GM21390 (cell line): ENCODE data around the gene PRKCE.

Source experiments
- ATAC-seq: cut with Tn5 transposase; IDR thresholded peaks from one replicate; pipeline ENCODE4 v1.9.1; 2021; ENCODE audit not compliant: unreplicated experiment

PRKCE gene

GRCh38 chr2:46147626-46148368 is 496.3 kb downstream of the PRKCE start:
- ATAC-seq = no peak

- ATAC-seq = no peak
Observed at GRCh38 chr2:46148369-46148736, 496.9 kb downstream of the PRKCE start.

- no peak for ATAC-seq
Observed at GRCh38 chr2:46150445-46150955, 499.0 kb downstream of the PRKCE start.

DNA sequence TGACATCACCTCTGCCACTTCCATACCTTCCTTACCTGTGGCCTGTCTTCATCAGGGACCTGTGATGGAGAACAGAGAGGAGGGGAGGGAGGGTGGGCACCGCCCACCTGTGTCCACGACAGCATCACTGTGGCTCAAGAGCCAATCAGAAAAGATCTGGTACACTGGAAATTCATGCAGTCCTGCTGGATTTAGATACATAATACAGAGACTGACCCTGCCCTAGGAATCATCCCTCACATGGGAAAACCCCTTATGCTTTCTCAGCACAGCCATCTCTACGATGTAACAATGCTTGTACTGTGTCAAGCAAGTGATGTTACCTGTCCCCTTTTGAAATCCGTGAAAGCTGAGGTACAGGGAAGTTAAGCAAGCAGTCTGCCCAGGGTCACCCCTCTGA is 500.1 kb downstream of the PRKCE start:
- no peak for ATAC-seq

GRCh38 chr2:46153996-46154753 is 502.7 kb downstream of the PRKCE start:
- no peak for ATAC-seq

DNA sequence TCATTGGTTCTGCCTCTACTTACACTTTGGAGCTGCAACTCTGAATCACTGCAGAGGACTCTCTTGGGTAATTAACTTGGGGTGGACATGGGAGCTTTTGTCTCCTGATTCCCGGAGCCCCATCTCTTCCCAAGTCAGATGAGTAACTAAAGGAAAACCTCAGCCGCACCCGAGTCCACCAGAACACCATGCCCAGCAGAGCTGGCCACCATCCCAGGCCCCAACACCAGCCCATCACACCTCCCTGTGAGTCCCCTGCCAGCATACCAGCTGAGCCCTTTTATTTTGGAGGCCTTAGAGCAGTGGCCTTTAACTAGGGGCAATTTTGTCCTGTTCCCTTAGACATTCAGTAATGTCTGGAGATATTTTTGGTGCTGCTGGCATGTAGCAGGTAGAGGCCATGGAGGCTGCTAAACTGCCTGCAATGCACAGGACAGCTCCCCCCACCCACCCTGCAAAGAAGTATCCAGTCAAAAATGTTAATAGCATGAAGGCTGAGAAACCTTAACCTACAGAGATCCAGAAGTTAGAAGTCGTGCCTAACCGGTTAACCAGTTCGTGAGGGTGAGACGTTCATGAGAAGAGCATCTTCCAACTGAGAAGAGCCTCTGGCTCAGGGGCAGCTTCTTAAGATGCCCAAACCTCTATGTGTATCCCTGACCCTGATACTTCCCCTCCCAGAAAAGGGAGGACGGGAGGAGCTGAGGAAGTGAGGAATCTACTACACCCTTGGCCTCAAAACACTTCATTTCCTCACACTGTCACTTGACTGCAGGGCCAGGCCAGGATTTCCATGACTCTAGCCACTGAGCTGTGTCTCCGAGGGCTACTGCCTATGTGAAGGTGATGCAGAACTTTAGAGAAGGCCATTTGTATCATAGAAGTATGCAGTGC is 505.8 kb downstream of the PRKCE start:
- ATAC-seq = no peak

DNA sequence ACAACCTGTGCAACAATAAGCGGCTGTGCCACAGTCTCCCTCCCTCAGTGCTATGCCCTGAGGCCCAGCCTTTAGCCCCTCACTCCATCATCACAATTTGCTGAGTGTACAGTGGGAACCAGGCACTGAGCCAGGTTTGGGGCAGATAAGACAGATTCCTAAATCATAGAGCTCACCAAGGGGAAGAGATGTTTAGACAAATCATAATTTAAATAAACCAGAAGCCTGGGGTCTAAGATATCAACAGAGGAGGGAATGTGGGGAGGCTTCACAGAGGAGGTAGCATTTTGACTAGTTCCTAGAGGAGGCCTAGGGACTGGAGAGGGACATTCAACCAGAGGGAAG is 506.5 kb downstream of the PRKCE start:
- no peak for ATAC-seq

DNA sequence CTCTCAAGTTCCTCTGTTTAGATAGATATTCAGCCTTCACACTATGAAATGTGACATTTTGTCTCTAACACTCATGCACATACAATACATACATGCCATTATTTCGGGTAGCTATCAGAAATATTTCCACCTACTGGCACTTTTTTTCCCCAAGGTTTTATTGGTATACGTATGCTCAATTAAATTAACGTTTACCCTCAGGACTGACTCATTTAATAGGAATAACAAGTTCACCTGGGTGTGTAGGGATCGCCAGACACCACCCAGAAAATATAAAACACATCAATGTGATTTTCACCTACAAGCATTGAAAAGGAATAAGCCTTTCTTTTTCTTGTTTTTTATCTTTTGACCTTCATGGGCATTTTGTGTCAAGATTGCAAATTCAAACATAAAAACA is 507.2 kb downstream of the PRKCE start:
- no peak for ATAC-seq

DNA sequence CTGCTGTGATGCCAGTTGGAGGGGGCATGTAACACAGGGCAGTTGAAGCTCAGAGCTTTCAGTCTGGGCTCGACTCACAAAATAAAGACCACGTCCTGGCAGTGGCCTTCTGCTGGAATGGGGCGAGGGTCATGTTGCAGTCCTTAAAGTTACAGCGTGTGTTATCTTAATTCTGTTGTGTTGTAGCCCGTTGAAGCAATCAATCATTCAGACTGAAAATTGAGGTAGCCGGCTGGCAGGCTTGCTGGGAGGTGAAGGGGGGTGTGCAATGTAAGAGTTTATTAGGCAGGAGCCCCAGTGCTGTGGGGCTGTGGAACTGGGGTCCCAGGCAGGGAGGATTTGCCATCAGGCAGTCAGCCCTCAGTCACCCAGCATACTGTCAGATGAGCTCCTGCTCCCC is 508.9 kb downstream of the PRKCE start:
- no peak for ATAC-seq

- no peak for ATAC-seq
Observed at GRCh38 chr2:46161315-46161714, 509.8 kb downstream of the PRKCE start.

- ATAC-seq = no peak
Observed at GRCh38 chr2:46161911-46162310, 510.4 kb downstream of the PRKCE start.

DNA sequence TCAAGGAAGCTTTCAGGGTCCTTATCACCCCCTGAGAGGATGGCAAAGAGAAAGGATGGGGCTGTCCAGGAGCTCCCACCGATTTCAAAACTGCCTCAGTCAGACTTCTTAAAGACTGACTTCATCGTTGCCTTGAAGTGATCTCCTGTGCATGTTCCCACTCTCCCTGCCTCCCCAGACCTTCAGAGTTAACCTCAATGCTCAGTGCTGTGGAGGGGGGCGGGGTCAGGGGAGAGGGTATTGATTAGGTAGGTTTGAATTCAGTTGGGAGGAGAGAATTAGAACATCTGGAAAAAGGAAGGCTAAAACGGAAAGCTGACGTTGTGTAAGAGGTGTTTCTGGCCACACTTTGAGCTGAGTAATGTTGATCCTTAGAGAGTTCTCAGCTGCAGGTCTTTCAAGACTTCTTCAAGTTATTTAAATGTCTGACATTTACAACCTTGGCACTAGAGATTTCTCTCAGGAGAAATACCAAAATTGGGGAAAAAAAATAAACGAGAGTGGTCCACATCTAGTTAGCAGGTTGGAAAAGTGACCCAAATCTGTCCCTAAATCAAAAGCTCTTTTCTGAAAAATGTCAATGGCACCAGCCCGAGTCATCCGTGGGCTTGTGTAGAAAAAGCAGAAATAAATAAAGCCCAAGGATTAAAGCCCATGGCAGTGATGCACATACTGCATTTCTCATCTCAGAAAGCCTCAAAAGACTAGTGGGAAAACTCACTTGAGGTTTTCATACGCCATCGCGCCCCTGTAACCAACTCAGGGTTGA is 511.0 kb downstream of the PRKCE start:
- ATAC-seq = no peak

DNA sequence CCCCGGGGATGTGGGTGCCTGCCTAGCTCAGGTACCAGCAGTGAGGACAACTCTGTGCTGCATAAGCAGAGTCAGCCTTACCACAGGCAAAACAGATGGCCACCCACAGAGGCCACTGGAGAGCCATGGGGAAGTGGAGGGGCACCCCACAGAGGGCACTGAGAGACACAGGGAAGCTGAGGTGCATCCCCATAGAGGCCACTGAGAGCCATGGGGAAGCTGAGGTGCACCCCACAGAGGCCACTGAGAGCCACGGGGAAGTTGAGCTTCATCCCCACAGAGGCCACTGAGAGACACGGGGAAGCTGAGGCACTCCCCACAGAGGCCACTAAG is 511.6 kb downstream of the PRKCE start:
- ATAC-seq = no peak

GRCh38 chr2:46163804-46164528 is 512.5 kb downstream of the PRKCE start:
- no peak for ATAC-seq

GRCh38 chr2:46164529-46165301 is 513.2 kb downstream of the PRKCE start:
- ATAC-seq = no peak

- ATAC-seq = no peak
Observed at GRCh38 chr2:46165916-46166315, 514.4 kb downstream of the PRKCE start.

DNA sequence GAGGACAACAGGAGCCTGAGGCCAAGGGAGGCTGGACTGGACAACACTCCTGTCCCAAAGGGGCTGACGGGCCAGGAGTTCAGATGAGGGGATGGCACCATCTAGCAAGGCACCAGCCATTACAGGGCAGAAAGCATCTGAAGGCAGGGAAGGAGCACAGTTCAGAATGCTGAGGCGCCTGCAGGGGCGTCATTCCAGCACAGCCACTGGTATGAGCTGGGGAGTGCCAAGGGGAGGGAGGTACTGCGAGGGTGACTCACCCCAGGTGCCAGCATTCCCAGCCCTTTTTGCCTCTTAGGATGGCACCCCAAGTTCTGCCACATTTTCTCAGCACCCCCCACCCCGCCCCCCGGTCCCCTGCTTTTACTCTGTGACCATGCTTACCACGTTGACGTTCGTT is 515.9 kb downstream of the PRKCE start:
- ATAC-seq = no peak

DNA sequence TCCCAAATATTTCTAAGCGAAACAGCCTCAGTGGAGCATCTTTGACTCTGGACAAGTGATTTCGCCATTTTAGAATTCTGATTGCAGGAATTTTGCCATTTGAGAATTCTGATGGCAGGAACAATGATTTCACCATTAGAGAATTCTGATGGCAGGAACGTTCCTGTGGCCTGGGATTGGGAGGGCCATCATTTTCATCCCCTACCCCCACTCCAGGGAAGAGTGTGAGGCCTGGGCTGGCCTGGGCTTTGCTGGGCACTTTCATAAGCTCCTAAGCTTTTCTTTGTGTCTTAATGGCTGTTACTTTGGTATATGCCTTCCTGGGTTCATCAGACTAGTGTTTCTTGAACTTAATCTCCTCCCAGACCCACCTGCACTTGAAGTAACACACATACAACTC is 516.4 kb downstream of the PRKCE start:
- ATAC-seq = no peak

DNA sequence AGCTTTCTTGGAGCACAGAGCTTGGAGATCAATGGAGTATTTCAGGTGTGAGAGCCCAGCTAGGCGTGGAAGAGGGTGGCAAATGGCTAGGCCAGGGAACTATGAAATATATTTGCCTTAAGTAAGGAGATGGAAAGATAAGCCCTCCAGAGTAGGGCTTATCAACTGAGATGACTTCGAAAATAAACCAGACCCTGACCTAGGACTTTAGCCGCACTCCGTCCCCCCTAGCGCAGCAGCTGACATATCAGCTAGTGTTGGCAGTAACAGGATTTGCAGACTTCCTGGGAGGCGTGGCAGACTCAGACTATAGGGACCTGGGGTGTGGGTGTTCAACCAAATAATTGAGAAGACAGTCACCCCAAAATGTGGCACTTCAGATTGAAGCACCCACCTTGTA is 518.0 kb downstream of the PRKCE start:
- ATAC-seq = no peak

DNA sequence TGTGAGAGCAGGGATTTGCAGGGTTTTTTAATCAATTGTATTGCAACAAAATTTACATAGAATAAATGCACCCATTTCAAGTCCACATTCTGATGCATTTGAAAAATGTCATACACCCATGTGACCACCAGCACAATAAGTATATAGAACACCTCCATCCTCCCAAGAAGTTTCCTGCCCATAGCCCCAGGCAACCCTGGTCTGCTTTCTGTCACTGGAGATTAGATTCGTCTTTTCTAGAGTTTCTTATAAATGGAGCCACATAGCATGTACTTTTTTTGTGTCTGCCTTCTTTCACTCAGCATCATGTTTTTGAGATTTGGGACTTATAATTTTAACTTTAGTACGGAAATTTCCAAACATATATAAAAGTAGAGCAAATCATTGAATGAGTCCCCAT is 518.6 kb downstream of the PRKCE start:
- ATAC-seq = no peak
